NCI-H524 treated with DMSO at 0.1 percent for 48 hours (cell line): Measurements from ENCODE around the gene HSD17B11.
"Not testable (repeated sequence)": the region's sequence is repeated elsewhere in the genome, so short reads cannot be mapped to it uniquely, and the experiment has no call there.

Source experiments
- DNase-seq: peaks from one replicate; lab custom pipeline; 2025; lab: John Stamatoyannopoulos, UW

HSD17B11 gene

DNA sequence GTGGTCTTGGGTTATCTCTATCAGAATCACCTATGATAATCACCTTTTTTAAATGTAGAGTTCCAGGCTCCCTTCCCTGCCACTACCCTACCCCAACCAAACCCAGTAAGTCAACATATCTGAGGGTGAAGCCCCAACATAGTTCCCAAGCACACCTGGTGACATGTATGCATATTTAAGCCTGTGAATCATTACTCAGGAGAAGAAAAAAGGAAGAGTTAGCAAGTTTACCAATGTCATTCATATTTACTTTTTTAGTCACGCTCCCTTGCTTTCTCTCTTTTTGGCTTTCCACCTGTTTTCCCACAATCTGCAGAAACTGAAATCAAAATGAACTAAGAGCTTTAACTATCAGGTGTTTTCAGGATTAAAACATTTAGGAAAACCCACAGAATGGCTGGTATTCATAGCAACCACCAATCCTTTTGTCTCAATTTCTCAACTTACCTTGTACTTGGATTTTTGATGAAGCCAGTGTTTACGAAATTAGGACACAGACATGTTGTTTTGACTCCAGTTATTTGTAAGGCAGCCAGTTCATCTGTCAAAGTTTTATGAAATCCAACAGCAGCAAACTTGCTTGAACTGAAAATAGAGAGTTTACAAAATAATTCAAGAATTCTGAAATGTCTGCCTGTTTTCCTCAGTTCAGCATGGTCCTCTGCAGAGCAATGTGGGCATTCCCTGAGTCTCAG, 34.0 kb downstream of the HSD17B11 start:
- DNase-seq, result no peak

DNA sequence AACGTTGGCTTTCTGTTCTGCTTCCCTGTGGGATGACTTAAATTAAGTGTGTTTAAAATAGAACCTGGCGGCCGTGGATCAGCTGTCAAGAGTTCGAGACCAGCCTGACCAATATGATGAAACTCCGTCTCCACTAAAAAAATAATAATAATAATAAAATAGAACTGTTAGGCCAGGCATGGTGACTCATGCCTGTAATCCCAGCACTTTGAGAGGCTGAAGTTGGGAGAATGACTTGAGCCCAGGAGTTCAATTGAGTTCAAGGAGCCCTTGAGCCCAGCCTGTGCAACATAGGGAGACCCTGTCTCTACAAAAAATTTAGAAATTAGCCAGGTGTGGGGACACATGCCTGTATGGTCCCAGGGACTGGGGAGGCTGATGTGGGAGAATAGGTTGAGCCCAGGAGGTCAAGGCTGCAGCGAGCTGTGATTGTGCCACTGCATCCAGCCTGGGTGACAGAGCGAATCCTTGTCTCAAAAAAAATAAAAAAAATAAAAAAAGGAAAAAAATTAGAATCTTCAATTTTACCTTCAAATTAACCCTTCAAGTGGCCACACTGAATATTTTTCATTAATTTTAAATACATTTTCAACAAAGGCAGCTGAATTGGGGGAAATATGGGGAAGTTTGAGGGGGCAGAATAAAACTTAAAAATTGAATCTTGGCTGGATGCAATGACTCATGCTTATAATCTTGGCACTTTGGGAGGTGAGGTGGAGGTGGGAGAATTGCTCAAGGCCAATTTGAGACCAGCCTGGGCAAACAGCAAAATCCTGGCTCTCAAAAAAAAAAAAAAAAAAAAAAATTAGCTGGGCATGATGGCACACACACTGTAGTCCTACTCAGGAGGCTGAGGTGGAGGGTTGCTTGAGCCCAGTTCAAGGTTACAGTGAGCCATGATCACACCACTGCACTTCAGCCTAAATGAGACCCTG, 36.6 kb downstream of the HSD17B11 start:
- DNase-seq, result no peak

DNA sequence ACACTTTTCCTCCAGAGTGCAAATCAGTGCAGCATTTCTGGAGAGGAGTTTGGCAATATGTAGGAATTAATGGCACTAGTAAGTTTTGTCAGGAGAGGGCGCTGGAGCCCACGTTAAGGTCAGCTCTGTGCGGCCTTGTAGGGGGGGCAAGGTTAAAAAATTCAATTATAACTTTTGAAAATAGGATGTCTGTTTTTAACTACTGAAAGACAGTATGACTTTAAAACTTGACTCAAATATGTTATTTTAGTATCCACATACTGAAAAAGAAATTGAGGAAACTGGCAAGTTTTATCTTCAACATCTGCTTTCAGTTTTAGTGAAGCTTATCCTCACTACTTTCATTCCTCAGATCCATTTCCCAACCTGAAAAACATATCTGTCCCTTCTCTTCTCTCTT, 37.4 kb downstream of the HSD17B11 start:
- no peak for DNase-seq

DNA sequence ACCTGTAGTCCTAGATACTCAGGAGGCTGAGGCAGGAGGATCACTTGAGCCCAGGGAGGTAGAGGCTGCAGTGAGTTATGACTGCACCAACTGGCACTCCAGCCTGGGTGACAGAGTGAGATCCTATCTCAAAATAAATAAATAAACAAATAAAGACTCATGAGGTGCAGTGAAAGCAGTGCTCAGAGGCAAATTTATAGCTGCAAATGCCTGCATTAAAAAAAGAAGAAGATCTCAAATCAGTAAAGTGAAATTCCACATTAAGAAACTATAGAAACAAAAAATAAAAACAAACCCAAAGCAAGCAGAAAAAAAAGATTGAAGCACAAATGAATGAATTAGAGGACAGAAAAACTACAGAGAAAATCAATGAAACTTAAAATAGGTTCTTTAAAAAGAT, 45.8 kb downstream of the HSD17B11 start:
- DNase-seq, result no peak

DNA sequence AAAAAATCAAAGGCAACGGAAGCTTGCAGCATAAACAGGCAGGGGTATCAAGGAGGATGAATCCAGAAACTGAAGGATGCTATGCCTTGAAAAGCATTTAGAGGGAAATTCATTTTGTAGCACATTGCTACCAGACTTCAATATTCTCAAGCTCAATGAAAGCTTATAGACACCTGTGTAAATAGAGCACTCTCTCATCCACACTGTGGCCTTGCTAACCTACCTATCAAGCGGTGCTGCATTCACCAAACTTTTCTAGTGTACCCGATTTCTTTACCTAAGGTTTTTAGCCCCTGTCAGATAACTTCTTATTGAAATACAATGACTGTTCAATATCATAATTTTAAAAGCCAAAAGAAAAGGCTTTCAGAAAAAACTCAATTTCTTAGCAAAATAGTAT, 48.1 kb downstream of the HSD17B11 start:
- DNase-seq, result no peak

DNA sequence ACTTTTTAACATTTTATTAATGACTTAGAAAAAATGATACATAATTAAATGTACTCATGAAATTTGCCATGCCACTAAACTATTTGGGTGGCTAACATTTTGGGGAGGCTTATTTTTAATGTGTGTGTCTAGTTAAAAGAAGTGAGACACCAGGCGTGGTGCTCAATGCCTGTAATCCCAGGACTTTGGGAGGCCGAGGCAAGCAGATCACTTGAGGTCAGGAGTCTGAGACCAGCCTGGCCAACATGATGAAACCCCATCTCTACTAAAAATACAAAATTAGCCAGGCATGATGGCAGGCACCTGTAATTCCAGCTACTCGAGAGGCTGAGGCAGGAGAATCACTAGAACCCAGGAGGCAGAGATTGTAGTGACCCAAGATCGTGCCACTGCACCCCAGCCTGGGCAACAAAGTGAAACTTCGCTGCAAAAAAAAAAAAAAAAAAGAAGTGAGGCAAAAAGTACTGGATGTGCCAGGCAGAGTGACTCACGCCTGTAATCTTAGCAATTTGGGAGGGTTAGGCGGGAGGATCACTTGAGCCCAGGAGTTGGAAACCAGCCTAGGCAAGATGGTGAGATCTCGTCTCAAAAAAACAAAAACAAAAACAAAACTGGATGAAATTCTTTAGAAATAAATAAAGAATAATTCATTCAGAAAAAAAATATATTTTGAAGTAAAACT, 48.9 kb downstream of the HSD17B11 start:
- not testable (repeated sequence) for DNase-seq

DNA sequence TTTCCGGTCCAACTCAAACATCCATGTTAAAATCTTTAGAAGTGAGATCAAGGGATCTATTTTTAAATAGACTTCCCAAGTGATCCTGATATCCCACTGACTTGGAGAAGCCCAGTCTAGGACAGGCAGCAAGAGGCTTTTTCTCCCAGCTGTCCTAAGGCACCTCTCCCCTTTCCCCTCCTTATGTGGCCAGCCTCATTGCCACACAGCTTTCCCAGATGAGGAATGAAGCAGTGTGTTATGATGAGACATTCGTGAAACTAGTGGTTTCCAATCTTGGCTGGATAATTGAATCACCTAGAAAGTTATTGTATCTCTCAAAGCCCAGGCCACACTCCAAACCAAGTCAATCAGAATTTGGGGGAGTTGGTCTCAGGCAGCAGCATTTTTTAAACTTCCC, 51.5 kb downstream of the HSD17B11 start:
- DNase-seq, result no peak

DNA sequence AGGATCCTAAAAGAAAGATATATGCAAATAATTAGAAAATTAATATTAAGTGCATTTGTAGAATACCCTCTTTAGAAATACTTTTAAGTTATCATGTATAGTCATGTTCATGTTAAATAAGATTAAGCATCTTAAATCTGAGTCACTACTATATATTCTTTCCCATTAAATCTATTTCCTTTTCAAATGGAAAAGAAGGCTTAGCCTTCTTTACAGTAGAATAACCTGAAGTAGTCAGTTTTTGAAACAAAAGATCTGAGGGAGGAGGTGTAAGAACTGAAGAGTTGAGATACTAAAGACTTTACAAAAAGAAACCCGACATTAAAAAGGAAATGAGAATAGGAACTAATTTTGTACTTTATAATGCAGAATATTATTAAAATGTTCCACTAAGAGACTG, 53.6 kb downstream of the HSD17B11 start:
- no peak for DNase-seq

DNA sequence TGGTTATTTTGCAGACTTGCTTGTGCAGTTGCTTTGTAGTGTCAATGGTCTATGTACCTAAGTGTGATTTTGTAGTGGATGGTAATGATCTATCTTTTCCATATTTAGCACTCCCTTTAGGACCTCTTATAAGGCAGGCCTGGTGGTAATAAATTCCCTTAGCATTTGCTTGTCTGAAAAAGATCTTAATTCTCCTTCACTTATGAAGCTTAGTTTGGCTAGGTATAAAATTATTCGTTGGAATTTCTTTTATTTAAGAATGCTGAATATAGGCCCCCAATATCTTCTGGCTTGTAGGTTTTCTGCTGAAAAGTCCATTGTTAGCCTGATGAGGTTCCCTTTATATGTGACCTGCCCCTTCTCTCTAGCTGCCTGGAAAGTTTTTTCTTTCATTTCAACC, 57.7 kb downstream of the HSD17B11 start:
- no peak for DNase-seq

DNA sequence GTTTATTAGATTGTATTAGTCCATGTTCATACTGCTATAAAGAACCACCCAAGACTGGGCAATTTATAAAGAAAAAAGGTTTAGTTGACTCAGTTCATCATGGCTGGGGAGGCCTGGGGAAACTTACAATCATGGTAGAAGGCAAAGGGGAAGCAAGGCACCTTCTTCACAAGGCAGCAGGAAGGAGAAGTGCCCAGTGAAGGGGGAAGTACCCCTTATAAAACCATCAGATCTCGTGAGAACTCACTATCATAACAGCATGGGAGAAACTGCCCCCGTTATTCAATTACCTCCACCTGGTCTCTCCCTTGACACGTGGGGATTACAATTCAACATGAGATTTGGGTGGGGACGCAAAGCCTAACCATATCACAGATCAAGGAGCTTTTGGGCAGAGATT, 60.2 kb downstream of the HSD17B11 start:
- no peak for DNase-seq

DNA sequence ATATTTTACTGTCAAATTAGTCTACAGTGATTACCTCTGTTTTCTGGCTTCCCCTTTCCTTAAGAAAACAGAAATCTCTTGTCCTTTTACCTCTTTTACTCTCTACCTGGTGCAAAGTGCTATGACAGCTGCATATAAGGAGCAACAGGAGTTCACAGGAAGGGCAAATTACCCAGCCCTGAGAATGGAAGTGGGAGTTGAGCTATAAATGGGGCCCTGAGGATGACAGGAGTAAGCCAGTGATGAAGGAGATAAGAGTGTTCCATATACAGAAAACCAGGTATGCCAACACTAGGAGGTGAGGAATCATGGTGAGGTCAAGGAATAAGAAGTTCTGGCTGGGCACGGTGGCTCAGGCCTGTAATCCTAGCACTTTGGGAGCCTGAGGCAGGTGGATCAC, 63.9 kb downstream of the HSD17B11 start:
- DNase-seq, result no peak

DNA sequence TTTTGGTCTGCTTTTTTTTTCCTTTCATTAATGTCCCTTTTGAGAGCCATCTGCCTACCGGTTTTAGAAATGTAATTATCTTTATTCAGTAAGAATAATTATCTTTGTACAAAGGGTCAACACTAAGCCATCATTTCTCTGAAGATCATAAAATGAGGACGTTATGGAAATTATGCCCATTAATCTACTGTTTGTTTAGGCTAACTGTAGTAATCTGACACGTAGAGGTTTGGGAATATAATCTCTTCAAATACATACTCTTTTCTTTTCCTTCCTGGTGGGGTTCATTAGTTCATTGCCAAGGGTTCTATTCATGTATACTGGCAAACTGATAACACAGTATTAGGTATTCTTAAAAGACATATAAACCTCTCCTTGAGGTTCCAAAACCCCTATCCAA, 64.5 kb downstream of the HSD17B11 start:
- DNase-seq, result no peak

DNA sequence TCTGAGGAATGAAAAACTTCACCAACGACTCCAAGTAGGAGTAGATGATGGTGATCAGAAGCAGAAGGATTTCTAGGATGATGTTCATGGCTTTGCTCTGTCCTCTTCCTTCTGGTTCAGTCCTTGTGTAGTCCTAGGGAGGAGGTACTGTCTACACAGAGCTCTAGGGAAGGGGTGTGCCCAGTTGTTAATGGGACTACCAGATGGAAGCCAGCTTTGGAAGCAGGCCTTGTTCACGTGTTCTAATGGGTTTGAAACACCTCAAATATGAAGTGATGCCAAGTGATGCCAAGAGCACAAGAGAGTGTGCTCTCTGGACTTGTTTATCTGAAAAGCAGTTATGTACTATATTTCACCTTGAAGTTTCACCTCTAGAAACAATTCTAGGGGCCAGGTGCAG, 68.2 kb downstream of the HSD17B11 start, which contains the start of gene HSD17B13:
Gene HSD17B13, minus strand, starts transcription at position 129 of the 400 bp plus-strand sequence. Its CDS starts 41 bp downstream, at position 88.
- no peak for DNase-seq

DNA sequence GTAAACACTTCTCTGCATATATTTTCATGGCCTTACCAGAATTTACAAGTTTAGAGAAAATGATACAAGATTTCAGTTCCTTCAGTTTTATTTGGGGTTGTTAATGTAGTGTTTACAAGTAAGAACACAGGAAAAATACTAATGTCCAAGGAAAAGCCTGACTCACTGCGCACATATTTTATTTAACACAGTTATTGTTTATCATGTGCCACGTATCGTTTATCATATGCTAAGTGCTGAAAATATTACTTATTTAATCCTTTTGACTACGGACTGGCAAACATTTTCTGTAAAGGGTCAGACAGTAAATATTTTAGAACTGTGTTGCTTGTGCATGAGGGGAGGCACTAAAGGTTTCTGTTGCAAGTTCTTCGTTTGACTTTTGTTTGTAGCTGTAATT, 69.1 kb downstream of the HSD17B11 start:
- no peak for DNase-seq

DNA sequence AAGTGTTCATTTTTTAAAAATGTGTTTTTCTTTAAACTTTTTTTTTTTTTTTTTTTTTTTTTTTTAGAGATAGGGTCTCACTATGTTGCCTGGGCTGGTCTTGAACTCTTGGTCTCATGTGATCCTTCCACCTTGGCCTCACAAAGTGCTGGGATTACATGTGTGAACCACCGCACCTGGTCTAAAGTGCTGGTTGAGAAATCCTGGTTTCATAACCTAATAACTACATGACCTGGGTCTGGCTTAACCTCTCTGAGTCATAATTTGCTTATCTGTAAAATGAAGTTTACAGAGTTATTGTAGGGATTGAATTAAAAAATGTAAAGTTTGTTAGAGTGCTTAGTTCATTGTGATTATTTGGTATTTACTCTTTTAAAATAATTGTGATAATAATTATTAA, 73.5 kb downstream of the HSD17B11 start:
- DNase-seq, result no peak

DNA sequence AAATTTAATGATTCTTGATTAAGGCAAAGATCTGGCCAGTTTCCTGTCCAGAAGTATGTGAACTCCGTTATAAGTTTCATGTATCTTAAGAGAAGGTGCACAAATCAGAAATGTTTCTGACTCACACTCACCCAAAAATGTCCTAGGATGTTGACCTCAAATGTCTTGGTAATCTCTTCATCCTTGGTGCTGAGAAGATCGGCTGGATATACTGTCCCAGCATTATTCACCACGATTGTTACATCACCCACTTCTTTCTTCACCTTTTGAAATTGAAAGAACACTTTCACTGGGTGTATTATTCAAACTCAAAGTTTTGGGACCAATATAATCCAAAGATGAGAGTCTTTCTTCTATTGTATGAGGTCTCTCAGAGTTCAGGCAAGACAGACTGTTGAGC, 74.0 kb downstream of the HSD17B11 start:
- DNase-seq, result no peak

DNA sequence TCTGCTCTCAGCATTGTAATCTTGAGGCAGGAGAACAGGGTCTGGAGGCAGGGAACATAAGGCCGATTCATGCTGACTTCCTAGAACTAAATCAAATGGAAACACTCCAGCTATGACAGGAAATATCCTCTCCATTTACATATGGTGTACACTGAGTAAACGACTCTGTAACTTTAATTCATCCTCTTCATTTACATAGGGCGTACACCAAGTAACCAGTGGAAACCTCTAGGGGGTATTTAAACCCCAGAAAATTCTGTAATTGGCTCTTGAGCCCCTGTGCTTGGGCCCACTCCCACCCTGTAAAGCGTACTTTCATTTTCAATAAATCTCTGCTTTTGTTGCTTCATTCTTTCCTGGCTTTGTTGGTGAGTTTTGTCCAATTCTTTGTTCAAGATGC, 76.0 kb downstream of the HSD17B11 start:
- DNase-seq, result not testable (repeated sequence)

DNA sequence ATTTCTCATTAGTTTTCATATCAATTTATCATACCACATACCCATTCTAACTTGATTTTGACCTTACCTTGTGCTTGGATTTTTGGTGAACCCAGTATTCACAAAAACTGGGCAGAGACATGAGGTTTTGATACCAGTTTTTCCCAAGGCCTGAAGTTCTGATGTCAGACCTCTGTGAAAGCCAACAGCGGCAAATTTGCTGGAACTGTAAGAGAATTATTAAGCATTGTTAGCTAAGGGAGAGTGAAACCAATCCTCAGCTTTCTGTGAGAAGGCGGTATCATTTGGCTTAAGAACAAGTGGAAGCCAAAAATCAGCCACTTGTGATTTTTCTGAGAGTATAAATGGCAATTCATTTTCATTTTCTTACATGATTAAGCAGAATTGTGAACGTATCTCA, 77.2 kb downstream of the HSD17B11 start:
- DNase-seq, result no peak

DNA sequence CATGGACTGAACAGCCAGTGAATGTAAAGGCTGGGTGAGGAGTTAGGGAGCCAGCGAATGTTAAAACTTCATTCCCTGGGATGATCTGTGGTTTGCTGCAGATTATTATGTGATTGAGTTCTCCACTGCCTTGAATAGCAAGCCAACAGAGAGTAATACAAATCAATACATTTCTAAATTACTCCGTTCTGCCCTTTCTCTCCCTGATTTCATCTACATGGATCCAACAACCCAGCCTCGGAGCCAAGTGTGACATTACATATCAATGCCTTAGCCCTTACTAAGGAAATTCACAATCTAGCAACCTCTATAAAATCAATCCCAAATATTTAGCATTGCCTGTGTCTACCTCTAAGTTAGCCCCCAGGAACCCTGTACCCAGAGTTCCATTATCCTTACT, 79.3 kb downstream of the HSD17B11 start:
- DNase-seq, result no peak

DNA sequence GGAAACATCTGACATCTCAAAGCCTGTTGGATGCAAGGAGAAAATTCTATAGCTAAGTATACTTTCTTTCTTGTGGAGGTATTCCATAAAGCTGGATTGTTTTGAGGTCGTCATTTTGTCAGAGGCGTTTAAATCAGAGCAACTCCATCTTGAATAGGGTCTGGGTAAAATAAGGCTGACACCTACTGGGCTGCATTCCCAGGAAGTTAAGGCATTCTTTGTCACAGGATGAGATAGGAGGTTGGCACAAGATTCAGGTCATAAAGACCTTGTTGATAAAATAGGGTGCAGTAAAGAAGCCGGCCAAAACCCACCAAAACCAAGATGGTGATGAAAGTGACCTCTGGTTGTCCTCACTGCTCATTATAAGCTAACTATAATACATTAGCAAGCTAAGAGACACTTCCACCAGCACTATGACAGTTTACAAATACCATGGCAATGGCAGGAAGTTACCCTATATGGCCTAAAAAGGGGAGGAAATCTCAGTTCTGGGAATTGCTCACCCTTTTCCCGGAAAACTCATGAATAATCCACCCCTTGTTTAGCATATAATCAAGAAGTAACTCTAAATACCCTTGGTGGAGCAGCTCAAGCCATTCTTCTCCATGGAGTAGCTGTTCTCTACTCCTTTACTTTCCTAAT, 80.2 kb downstream of the HSD17B11 start:
- DNase-seq, result no peak

DNA sequence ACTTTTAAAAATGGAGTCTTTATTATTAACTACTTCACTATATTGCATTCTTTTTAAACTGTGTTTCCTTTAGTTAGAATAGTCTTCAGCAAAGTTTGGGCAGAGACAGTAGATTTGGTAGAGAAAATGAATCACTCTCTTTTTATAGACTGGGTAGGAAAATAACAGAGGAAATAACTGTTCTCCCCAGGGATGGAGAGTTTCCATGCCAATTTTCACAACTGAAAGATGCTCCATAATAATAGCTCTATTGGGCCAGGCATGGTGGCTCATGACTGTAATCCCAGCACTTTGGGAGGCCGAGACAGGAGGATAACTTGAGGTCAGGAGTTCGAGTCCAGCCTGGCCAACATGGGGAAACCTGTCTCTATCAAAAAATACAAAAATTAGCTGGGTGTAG, 81.4 kb downstream of the HSD17B11 start:
- no peak for DNase-seq

DNA sequence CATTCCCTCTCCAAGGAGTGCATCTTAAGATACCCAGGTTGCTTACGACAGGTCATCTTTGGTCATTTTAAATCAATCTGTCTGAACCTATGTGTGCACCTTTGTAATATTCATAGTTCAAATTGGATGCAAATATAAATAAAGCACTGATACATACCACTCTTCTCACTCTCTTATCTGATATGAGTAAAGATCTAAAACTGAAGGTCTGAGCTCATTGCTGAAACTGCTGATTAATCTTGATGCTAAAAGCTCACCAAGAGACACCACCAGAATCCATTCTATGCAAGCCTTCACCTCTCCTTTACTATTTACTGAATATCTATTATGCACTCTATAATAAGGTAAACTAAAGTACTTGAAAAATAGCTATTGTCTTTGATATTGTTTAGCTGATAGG, 84.9 kb downstream of the HSD17B11 start:
- no peak for DNase-seq
